Measurements from ENCODE around the gene SNW1.

DNA sequence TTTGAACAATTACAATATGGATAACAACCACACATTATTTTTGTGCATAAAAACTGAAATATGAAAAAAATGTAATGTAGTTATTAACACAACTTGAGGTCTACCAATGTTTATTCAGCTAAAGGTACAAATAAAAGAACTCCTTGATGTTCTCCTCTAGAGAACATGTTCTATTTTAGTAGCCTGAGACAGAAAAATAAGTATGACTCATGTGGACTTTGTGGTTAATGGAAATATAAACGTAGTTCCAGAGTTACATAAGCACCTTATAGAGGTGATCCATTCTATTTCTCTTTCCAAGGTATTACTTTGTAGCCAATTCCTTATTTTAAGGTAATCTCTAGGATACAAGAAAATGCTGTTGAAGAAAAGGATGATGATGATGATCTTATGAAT lies 78.8 kb downstream of the SNW1 start:
- TF ChIP-seq CEBPB (IDR thresholded peaks at IDR 0.05; ENCODE audit: low read depth, low read length), result no peak
- TF ChIP-seq, protein P1, sequence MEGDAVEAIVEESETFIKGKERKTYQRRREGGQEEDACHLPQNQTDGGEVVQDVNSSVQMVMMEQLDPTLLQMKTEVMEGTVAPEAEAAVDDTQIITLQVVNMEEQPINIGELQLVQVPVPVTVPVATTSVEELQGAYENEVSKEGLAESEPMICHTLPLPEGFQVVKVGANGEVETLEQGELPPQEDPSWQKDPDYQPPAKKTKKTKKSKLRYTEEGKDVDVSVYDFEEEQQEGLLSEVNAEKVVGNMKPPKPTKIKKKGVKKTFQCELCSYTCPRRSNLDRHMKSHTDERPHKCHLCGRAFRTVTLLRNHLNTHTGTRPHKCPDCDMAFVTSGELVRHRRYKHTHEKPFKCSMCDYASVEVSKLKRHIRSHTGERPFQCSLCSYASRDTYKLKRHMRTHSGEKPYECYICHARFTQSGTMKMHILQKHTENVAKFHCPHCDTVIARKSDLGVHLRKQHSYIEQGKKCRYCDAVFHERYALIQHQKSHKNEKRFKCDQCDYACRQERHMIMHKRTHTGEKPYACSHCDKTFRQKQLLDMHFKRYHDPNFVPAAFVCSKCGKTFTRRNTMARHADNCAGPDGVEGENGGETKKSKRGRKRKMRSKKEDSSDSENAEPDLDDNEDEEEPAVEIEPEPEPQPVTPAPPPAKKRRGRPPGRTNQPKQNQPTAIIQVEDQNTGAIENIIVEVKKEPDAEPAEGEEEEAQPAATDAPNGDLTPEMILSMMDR (conservative IDR thresholded peaks at IDR 0.05; ENCODE audit: low read depth, low read length), result no peak
